Stimulated activated CD8-positive, alpha-beta memory T cell treated with anti-CD3 and anti-CD28 coated beads, Interleukin-4, amount 100 ng/mL, for 1 hour (primary cell): ENCODE results near the gene ANKMY1.
"Not testable (repeated sequence)": the region's sequence is repeated elsewhere in the genome, so short reads cannot be mapped to it uniquely, and the experiment has no call there.

ENCODE experiments used
- DNase-seq, 2 donors: peaks; one replicate each; pipeline ENCODE4 v3.0.0-alpha.2; 2020; ENCODE audit warnings: low read depth in 2 of 2, low spot score in 1 of 2

Gene ANKMY1

GRCh38 chr2:240568678-240569522 is 11.1 kb upstream of the ANKMY1 start:
- no peak for DNase-seq

DNA sequence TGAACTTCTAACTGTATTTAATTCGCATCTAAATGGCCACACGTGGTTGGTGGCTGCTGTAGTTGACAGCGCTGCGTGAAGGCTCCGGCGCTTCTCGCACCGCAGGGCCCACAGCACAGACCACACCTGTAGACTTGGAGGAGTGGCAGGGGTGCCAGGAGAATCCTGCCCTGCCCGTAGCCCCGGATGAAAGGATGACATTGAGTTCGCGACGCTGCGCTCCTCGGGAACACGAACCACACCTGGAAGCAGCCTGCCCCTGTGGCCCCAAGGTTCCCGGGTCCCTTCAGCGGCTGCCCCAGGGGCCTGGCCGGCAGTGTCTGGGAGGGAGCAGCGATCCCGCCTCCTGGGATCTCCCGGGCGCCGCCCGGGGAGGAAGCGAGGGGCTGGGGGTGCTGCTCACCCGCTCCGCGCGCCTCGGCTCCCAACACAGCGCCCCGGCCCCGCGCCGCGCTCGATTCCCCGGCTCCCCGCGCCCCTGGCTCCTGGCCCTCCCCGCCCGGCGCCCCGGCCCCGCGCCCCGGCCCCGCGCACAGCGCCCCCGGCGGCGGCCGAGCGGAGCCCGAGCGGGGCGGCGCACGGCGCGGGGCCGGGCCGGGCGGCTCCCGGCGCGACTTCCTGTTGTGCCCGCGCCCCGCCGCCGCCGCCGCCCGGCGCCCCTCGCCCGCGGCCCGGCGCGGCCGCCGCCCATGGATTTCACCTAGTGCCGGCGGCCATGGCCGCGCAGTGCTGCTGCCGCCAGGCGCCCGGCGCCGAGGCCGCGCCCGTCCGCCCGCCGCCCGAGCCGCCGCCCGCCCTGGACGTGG is 10.3 kb upstream of the ANKMY1 start, which contains the start of gene RNPEPL1:
RNPEPL1 (plus strand) TSS at position 613 of the 806 bp plus-strand sequence; CDS start at position 716, 103 bp downstream.
- no peak for DNase-seq

- DNase-seq, result no peak
These were observed 9.5 kb upstream of the ANKMY1 start for GRCh38 chr2:240567137-240567871.

DNA sequence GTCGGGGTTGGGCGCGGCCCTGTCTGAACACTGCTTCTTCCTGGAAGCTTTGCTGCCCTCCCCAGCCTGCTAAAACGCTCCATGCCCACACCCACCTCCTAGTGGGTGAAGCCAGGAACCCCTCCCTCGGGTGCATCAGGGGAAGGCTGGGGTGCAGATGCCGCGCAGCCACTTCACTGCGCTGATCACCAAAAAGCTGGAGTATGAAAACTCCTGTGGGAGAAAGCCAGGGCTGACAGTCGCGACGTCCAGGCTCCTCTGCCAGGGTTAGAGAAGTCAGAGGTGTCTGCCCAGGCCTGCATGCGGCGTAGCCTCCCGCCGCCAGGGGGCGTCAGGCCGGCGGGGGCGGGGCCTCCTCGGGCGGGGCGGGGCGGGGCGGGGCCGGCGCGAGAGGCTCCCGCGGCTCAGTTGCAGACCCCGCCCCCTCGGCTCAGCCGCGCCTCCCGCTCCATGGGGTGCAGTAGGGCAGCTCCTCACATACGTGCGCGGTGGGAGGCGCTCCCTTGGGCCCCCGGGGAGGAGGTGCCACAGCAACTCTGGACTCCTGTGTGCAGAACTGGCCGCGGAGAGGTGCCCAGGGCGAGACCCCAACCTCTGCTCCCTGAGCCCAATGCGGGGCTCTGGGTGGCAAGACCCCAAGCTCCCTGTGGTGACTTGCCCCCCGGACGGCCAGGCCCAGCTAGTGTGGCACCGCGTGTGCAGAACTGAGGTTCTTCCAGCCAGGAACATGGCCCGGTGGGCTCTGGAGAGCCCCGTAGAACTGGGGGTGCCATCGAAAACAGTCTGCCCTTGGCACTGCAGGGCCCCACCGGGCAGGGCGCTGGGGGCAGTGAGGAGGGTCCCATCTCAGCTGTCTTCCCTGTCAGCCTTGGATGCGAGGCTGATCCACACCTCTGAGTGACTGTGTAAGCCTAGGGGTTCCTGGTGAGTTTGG is 8.7 kb upstream of the ANKMY1 start:
- DNase-seq, result peak; percentile 87 to 89

- peak; percentile 83 to 86 for DNase-seq
These were observed 7.8 kb upstream of the ANKMY1 start for GRCh38 chr2:240565333-240566202.

DNA sequence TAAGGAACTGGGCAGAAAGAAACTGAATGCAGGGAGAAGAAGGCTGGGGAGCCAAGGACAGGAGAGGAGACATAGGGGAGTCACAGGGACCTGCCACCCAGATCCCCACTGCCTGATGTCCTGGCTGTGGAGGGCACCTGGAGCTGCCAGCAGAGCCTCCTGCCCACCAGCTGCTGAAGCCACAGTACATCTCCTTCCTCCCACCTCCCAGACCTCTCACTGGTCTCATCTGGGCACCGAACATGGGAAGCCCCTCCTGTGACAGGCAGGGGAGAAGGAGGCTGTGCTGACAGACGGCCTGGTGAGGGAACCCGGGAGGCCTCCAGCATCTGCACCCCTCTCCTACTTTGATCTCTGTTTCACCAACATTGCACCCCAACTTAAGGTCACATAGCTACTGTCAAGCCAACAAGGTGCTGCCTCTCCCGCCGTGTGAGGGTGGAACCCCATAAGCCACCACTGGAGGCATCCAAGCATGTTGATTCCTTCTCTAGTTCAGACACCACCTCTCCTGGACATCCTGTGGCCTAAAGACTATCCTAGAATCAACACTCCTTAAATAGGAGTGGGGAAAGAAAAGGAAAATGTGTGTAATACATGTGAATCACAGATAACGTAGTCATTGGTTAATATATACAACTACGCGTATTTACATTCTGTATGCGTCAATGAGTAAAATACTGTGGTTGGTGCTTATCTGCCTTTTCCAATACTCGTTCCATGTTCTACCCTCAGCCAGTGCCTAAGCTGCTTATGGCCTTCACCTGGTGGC is 7.0 kb upstream of the ANKMY1 start:
- no peak for DNase-seq

DNA sequence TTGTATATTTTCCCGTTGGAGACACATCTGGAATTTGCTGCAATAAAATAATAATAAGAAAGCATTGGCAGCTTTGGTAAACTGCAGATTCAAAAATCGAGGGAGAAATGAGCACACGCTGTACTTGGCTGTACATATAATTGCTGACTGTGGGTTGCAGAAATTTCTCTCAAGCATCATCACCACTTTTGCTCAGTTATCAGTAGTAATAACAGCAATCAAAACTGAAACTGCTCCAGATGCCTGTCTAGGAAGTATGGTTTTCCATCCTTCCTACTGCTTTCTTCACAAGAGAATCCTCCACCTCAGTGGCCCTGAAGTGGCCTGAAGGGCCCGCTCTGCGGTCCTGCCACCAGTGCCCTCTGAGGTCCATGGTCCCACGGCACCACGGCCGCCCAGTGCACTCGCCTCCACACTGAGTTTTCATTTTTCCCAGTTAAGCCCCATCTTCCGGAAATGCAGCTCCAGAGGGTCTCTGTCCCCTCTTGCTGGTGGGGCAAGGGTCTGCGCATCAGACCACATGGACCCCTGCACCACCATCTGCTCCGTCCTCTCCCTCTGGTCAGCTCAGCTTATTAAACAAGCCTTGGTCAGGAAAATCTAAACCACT is 6.3 kb upstream of the ANKMY1 start:
- DNase-seq, result no peak

- DNase-seq, result not testable (repeated sequence)
These were observed 5.4 kb upstream of the ANKMY1 start for GRCh38 chr2:240563231-240563630.

DNA sequence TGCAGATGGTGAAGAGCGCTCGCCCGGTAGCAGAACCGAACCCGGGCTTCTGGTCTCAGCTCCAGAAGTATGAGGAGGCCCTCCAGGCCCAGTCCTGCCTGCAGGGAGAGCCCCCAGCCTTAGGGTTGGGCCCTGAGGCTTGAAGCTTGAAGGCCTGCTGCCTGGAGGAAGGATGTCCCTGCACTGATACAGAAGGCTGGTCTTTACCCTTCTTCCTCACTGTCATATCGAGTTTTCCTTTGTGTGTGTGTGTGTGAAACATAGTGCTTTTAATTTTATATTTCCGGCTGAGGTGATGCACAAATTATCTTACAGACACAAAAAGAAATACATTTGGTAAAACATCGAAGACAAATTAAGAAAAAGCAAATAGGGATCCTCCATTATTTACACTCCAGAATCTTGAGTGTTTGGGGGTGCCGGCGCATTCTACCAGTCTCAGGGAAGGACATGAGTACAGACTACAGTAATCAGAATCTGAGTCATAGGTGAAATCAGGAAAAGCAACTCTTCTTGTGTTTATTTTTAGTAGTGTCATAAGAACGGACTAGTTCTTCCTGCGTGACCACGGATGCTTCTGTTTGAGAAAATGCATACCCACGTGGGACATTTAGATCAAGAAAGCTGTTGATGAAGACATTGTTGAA is 3.7 kb upstream of the ANKMY1 start:
- no peak for DNase-seq

DNA sequence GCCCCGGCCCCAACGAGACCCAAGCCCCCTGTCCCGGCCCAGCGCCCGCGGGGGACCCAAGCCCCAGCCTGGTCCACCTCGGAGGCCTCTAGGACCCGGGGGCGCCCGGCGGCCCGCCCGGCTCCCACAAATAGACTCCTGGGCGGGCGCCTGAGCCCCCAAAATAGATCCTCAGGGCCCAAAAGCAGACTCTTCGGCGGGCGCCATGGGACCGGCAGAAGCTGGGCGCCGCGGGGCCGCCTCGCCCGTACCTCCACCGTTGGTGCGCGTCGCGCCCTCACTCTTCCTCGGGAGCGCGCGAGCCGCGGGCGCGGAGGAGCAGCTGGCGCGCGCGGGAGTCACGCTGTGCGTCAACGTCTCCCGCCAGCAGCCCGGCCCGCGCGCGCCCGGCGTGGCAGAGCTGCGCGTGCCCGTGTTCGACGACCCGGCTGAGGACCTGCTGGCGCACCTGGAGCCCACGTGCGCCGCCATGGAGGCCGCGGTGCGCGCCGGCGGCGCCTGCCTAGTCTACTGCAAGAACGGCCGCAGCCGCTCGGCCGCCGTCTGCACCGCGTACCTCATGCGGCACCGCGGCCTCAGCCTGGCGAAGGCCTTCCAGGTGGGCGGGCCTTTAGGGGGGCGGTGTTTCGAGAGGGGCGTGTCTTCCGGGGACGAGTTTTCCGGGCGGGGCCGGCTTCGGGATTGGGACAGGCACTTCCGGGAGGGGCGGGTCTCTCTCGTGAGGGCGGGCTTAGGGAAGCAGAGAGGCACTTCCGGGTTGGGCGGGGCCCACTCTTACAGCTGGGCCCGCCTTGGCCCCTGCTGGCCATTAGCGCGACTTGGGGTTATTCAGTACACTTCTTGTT is 2.9 kb upstream of the ANKMY1 start:
- DNase-seq, result peak; percentile 99 to 100

DNA sequence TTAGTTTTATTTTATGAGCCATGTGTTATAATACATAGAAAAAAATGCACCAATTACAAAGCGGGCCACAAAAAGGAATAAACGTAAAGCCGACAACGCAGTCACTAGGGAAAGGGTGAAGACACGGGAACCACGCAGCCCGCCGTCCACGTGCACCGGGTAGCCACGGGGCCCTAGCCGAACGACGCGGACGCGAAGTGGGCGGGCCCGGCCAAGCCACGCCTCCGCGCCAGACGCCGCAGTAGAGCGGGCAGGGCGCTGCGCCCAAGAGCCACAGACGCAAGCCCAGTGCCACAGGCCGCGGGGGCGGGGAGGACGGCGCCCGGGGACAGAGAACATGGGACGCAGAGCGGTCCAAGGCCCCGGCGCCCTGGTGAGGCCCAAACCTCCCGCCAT is 2.3 kb upstream of the ANKMY1 start, which contains the start of gene DUSP28:
DUSP28 (plus strand) TSS at position 274 of the 396 bp plus-strand sequence. CDS start 328 bp downstream, outside the sequence.
- peak; percentile 71 to 74 for DNase-seq

- DNase-seq, result no peak
These were observed 1.5 kb upstream of the ANKMY1 start for GRCh38 chr2:240559286-240559685.

DNA sequence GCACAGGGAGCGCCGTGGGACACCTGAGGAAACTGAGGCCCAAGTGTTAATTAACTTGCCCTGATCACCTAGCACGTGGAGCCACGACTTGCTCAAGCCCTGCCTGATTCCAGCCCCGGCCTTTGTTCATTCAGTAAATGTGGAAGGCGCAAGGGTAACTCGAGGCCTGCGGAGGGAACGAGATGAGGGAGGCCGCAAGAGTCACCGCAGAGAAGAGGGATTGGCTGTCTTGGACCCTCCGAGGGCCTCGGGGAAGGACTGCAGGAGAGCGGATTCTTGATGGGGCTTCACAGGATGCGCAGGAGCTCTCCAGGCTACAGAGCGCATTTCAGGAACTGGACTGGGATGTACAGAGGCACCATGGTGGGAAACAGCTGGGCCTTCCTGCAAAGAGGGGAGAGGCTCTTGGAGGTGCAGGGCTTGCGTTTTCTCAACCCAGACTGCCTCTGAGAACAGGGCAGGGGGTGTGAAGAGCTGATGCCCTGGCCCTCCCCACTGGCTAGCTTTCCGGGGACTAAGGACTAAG is 511 bp upstream of the ANKMY1 start:
- no peak for DNase-seq

DNA sequence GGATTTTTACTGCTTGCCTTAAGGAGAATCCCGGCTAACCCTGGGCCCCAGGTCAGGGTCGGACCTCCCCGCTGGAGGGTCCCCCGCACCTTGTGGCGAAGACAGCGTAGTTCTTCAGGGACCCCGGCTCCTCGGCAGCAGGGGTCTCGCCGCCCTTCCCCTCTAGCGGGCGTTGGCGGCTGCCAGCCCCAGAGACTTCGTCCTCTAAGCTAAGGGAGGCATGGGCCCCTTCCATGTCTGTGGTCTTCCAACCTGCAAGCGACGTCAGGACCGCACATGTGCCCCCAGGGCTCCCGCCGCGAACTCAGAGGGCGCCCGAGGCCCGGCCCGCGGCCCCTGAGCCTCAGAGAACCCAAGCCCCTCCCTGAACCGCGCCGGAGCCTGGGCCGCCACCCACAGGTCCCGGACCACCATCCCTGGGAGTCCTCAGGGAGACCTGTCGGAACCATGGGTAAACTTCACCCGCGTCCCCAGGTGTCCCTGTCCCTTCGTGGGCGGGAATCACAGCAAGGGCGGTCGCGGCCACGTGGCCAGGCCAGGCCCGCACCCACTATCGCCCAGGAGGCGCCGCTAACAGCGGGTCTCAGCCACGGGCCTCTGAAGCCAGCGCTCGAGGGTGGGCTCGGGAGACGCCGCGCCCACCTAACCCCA is 562 bp downstream of the ANKMY1 start:
- no peak for DNase-seq

DNA sequence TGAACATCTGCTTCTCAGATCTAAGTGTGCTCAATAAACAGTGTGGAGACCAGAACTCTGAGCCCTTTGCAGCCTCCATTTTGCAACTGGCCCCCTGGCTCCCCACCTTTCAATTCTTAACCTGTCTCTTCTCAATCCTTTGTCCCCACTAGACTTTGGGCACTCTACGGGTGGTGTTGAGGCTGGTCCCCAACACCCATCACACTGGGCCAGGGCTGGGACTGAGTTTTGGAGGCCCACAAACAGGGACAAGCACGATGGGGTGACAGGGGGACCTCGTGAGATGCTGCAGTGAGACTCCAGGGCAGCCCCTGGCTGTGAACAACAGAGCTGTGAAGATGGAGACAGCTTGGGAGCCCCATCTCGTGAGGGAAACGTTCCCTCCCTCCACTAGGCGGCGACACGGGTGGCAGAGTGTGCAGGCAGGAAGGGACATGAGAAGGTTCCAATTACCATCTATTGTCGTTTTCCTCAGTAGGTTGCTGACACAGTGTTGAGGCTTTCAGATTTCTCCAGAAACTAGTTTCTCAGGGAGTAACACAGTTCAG is 1.2 kb downstream of the ANKMY1 start:
- no peak for DNase-seq
